GM21723 (cell line): ENCODE data around the gene ITSN2.
A peak's percentile ranks its signal among the peaks of the same experiment; 100 is the strongest.
"Not testable (repeated sequence)": the region's sequence is repeated elsewhere in the genome, so short reads cannot be mapped to it uniquely, and the experiment has no call there.

ENCODE experiments used
- ATAC-seq: cut with Tn5 transposase; IDR thresholded peaks from one replicate; pipeline ENCODE4 v1.9.1; 2021; ENCODE audit warnings: mild to moderate bottlenecking, moderate library complexity; ENCODE audit not compliant: unreplicated experiment

Gene ITSN2

DNA sequence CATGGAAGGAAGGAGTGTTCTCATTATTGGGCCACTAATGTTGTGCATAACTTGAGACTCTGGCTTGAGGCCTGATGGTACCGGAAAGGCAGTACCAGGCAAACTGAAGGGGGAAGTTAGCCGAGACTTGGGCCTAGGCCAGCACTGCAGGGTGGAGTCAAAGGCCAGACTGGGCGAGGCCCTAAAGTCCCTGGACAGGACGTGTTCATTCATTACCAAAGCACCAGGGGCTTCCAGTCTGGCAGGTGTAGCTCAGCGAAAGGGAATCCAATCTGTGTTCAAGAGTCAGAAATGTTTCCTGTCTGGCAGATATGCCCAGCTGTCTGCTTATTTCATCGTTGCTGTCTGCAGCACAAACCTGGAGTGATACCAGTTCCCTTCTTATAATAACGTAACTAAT is 4.7 kb upstream of the ITSN2 start:
- no peak for ATAC-seq

DNA sequence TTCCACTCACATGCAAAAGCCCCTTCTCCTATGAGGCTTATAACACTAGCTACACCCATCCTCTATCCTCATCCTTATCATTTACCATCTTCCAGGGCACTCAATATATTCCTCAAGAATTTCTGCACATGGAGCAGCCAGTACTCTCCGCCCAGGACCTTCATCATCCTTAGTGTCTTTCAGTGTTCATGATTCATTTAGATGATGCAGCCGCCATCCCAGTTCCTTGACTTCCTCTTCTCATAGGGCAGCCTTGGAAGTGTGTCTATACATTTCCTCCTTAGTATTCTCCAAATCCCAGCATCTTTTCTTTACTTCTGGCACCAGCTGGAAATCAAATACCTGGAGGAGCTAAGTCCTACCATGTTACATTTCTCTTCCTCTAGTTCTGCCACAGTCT is 3.0 kb upstream of the ITSN2 start:
- no peak for ATAC-seq

DNA sequence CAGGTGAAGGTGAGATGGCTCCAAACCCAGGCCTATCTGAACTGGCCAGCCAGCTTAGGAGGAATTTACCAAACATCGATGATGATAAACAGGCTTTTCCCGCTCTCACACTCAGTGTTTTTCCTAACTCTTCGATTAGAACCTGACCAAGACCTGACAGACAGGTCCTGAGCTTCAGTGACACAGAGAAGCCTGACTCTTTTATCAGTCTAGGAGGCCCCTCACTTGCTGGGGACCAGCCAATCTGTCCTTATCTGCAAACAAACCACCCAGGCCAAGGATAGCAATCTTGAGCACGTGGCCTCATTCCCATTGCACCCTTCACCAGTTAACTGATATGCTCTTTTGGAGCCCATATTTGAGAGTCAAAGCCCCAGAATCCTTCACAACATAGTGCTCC is 1.9 kb upstream of the ITSN2 start:
- no peak for ATAC-seq

GRCh38 chr2:24360963-24361330 is 611 bp upstream of the ITSN2 start:
- ATAC-seq: no peak

DNA sequence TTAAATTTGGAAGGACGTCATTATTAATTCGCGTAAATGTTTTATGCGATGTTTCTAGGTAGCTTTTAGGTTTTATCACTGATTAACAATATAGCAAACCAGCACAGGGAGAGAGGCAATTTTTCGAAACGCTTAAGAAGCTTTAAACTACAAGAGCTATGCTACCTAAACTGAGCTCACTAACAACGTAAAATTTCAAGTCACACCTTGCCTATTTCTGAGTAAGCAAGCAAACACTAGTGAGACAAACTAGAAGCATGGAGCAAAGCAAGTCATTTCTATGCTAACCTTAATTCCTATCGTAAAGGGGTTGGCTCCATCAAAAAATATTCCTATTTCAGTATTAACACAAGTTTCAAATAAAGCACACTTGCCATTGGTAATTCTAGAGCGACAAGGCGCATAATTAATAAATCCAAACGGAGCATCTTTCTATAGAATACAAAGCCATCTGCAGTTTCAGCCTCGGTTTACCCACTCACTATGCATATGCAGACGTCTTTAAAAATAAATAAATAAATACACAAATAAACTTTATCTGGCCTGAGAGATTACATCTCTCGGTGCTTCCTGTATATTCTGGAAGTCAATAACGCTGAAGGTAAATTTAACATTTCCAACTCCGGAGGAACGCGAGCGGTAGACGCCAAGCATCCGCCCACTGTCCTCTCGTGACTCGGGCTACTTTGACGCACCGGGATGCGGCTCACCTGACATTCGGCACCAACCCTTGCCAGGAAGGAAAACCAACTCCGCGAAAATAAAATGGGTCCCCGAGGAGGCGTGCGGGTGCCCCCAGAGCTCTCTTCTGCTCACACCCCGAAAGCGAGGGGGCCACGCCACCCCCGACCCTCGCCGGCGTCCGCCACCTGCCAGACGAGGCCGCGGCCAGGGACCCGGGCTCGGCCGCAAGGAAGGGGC is 947 bp downstream of the ITSN2 start:
- ATAC-seq: peak; percentile 28

DNA sequence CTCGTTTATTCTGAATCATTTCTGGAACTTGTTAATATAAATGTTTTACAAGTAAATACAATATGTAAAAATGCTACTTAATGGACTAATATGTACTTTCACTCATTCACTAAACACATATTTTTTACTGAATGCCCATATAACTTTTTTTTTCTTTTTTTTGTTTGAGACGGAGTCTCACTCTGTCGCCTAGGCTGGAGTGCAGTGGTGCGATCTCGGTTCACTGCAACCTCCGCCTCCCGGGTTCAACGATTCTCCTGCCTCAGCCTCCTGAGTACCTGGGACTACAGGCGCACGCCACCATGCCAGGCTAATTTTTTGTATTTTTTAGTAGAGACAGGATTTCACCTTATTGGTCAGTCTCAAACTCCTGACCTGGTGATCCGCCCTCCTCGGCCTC is 2.6 kb downstream of the ITSN2 start:
- not testable (repeated sequence) for ATAC-seq

GRCh38 chr2:24357115-24357514 is 3.2 kb downstream of the ITSN2 start:
- not testable (repeated sequence) for ATAC-seq

- no peak for ATAC-seq
Observed at GRCh38 chr2:24354957-24355356, 5.4 kb downstream of the ITSN2 start.

- no peak for ATAC-seq
Observed at GRCh38 chr2:24354395-24354794, 5.9 kb downstream of the ITSN2 start.

DNA sequence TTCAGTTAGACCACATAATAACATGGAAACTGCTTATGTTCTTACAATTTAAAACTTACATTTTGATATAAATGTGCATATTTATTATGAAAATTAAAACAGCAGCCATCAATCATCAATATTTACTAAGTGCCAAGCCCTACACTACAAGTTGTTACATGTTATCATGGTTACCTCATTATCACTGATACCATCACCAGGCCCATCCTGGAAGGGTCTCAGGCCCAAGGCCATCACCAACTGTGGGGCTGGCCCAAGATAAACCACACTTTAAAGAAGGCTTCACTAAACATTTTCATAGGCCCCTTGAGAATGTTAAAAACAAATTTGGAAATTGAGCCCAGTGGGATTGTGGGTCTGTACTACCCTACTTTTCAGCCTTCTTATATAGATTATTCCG is 6.4 kb downstream of the ITSN2 start:
- ATAC-seq: no peak

- no peak for ATAC-seq
Observed at GRCh38 chr2:24353364-24353763, 7.0 kb downstream of the ITSN2 start.

DNA sequence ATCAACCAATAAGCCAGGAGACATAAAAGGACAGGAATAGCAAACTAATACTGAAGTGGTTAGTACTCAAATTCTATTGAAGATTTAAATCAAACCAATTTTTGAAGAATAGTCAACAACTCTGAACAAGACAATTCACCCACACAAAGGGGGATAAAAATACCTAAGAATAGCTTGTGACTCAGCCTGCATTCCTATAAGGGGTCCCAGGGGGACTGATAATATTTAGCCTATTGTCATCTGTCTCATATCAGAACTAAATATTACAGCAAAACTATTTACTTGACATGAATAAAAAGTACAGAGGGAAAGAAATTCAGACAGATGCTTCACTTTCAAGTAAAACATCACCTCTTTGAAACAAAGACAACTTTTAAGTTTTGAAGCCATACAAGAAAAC is 7.7 kb downstream of the ITSN2 start:
- ATAC-seq: no peak

GRCh38 chr2:24351981-24352380 is 8.4 kb downstream of the ITSN2 start:
- ATAC-seq: no peak

- no peak for ATAC-seq
Observed at GRCh38 chr2:24351627-24351938, 8.8 kb downstream of the ITSN2 start.

GRCh38 chr2:24350826-24351626 is 9.3 kb downstream of the ITSN2 start:
- no peak for ATAC-seq

DNA sequence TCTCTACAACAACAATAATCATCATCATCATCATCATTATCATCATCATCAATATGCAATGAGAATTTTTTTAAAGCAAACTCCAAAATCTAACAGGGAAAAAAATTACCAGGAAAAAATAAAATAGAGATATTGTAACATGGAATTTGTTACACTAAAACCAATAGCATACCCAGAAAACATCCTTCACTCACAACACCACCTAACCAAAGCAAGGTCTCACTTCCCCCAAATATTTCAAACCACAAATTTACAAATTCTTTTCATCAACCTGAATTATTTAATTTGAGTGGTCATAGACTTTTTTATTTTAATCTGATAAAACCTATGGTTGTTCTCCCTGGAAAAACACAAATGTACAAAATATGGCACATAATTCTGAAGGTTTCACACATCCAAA is 11.2 kb downstream of the ITSN2 start:
- no peak for ATAC-seq

GRCh38 chr2:24345937-24346336 is 14.4 kb downstream of the ITSN2 start:
- ATAC-seq: no peak

DNA sequence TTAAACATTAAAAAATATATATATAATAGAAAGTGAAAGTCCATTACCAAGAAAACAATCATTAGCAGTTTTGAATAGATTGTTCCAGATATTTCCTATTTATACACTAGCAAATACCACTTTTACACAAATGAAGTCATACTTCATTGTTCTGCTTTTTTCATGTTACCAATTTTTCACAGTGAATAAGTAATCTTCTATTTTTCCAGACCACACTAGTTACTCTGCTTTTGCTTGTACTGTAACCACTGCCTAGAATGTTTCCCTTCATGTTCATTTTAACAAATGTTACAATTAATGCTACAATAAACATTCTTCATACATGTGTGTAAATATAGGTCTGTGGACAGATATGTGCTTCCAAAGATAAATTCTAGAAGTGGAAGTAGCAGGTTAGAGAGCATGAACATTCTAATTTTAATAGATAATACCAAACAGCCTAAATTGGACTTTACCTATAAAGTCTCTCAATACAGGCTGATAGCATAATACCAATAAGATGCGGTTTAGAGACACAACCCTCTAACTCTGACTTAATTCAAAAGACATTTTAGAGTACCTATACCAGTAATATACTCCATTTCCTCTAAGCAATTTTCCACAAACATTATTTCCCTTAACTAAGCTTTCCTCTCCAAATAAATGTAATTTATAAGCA is 17.0 kb downstream of the ITSN2 start:
- ATAC-seq: peak; percentile 63

DNA sequence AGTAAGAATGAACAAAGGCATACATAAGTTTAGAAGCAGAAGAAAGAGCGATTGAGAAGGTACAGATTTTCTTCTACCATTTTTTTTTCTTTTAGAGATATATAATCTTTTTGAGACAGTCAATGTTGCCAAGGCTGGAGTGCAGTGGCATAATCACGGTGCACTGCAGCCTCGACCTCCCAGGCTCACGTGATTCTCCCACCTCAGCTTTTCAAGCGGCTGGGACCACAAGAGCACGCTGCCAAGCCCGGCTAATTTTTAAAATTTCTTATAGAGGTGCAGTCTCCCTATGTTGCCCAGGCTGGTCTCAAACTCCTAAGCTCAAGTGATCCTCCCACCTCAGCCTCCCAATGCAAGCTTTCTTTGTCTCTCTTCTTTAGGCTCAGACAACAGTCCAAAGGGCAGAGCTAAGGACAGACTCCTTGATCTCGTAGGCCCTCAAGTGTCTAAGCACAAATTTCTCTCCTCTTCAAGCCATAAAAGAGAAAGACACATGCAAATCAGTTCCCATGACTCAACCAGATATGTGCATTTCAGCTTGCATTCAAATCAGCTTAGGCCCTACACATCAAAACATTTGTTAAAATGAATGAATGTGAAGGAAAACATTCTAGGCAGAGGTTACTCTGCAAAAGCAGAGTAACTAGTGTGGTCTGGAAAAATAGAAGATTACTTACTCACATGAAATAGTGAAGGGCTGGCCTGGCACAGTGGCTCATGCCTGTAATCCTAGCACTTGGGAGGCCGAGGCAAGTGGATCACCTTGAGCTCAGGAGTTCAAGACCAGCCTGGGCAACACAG is 18.0 kb downstream of the ITSN2 start:
- ATAC-seq: no peak

DNA sequence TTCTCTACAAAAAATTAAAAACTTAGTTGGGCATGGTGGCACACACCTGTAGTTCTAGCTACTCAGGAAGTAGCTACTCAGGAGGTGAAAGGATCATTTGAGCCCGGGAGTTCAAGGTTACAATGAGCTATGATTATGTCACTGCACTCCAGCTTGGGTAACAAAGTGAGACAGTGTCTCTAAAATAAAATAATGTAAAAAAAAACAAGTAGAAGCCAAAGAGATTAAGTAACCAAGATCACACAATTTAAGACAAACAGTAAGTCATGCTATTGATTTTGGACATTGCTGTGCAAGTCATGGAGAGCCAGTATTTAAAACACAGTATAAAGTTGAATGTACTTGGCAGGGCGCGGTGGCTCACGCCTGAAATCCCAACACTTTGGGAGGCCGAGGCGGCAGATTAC is 20.5 kb downstream of the ITSN2 start:
- no peak for ATAC-seq

- ATAC-seq: not testable (repeated sequence)
Observed at GRCh38 chr2:24339098-24339497, 21.2 kb downstream of the ITSN2 start.
